Adrenal gland (tissue), 5 donors: Measurements from ENCODE around the gene ASH1L.

Source experiments
- CTCF ChIP-seq, 6 experiments: fragments of 450-650 bp in 4 of 6; fragments of 200-600 bp in 2 of 6; sonication (generic) in 1 of 6; IDR thresholded peaks; 1 replicate in 5 of 6; 2 replicates in 1 of 6; pipeline versions ENCODE4 v1.5.1 to v1.8.0; 2016 to 2021; ENCODE audit warnings: antibody characterized with exemption in 6 of 6, mild to moderate bottlenecking in 2 of 6, moderate library complexity in 1 of 6
- POLR2A ChIP-seq, 2 donors: fragments of 450-650 bp; IDR thresholded peaks; one replicate each; pipeline ENCODE4 v1.6.1; 2017; ENCODE audit warnings: antibody characterized with exemption in 2 of 2, mild to moderate bottlenecking in 2 of 2, moderate library complexity in 1 of 2
- donor health status: DM: no; HTN: no; CAD: no.

- no peak for TF ChIP-seq POLR2A (IDR thresholded peaks at IDR 0.05)
- TF ChIP-seq CTCF (IDR thresholded peaks at IDR 0.05) = no peak
Observed at GRCh38 chr1:155499953-155500639, 62.5 kb downstream of the ASH1L start.
